SU-DHL-6 (cell line): ENCODE results near the gene CTSH.

Experiments used
- H2AFZ ChIP-seq: fragments of 200-600 bp; sonication (generic); 2 replicates; pipeline ENCODE4 v1.6.1; 2014; ENCODE audit warnings: low read depth, mild to moderate bottlenecking, moderate library complexity, mixed read lengths, antibody characterized with exemption, low read length; ENCODE audit not compliant: severe bottlenecking
- H3F3A ChIP-seq: fragments of 200-600 bp; shearing (Covaris generic); 2 replicates; pipeline ENCODE4 v1.6.0; 2016; ENCODE audit warnings: antibody characterized with exemption, mild to moderate bottlenecking; ENCODE audit not compliant: insufficient read depth
- H3K27ac ChIP-seq: fragments of 200-600 bp; sonication (generic); 2 replicates; pipeline ENCODE4 v1.5.1; 2016; ENCODE audit warnings: low read depth, mild to moderate bottlenecking, low read length, moderate library complexity, mixed read lengths
- H3K27me3 ChIP-seq: fragments of 200-600 bp; sonication (generic), shearing (Covaris generic); 2 replicates; pipeline ENCODE4 v1.6.0; 2014; ENCODE audit warnings: mild to moderate bottlenecking, low read length
- H3K36me3 ChIP-seq: fragments of 200-600 bp; sonication (generic); 2 replicates; pipeline ENCODE4 v1.6.1; 2014; ENCODE audit warnings: mild to moderate bottlenecking, low read length, mixed read lengths
- H3K4me2 ChIP-seq: fragments of 300-600, 200-600 bp; shearing (Covaris generic), sonication (generic); 2 replicates; pipeline ENCODE4 v1.6.0; 2014; ENCODE audit warnings: low read length, low read depth, mild to moderate bottlenecking; ENCODE audit not compliant: poor library complexity, severe bottlenecking
- H3K4me3 ChIP-seq: fragments of 200-600 bp; sonication (generic); 2 replicates; pipeline ENCODE4 v1.5.1; 2014; ENCODE audit warnings: antibody characterized with exemption, low read length, mild to moderate bottlenecking, mixed read lengths; ENCODE audit not compliant: insufficient read depth, poor library complexity, severe bottlenecking
- H3K79me2 ChIP-seq: fragments of 200-600 bp; sonication (generic); 2 replicates; pipeline ENCODE4 v1.6.1; 2014; ENCODE audit warnings: mild to moderate bottlenecking, low read length, moderate library complexity; ENCODE audit not compliant: insufficient read depth
- H3K9ac ChIP-seq: fragments of 200-600 bp; sonication (generic); 2 replicates; pipeline ENCODE4 v1.7.0; 2014; ENCODE audit warnings: mild to moderate bottlenecking, low read length
- H3K9me2 ChIP-seq: fragments of 200-600 bp; sonication (generic); replicated peaks from 2 replicates; pipeline ENCODE4 v1.6.1; 2014; ENCODE audit warnings: low read length; ENCODE audit not compliant: insufficient read depth
- H3K9me3 ChIP-seq: fragments of 200-600 bp; sonication (generic); 2 replicates; pipeline ENCODE4 v1.6.1; 2014; ENCODE audit warnings: low read length, mixed read lengths; ENCODE audit not compliant: insufficient read depth
- H4K20me1 ChIP-seq: fragments of 200-600 bp; sonication (generic); 2 replicates; pipeline ENCODE4 v1.6.1; 2014; ENCODE audit warnings: low read depth, mild to moderate bottlenecking, antibody characterized with exemption, low read length, moderate library complexity, mixed read lengths
- EZH2phosphoT487 ChIP-seq: fragments of 200-600 bp; sonication (generic), shearing (Covaris generic); conservative IDR thresholded peaks from 2 replicates; pipeline ENCODE4 v1.6.1; 2018; ENCODE audit warnings: mild to moderate bottlenecking, antibody characterized with exemption, low read length, moderate library complexity, mixed read lengths
- TF ChIP-seq, protein P1 (sequence below): fragments of 200-600 bp; sonication (generic); IDR thresholded peaks from one replicate; pipeline ENCODE4 v1.5.1; 2017; ENCODE audit warnings: antibody characterized with exemption, mild to moderate bottlenecking, low read length, moderate library complexity; ENCODE audit not compliant: insufficient read depth, poor library complexity, severe bottlenecking

CTSH gene

DNA sequence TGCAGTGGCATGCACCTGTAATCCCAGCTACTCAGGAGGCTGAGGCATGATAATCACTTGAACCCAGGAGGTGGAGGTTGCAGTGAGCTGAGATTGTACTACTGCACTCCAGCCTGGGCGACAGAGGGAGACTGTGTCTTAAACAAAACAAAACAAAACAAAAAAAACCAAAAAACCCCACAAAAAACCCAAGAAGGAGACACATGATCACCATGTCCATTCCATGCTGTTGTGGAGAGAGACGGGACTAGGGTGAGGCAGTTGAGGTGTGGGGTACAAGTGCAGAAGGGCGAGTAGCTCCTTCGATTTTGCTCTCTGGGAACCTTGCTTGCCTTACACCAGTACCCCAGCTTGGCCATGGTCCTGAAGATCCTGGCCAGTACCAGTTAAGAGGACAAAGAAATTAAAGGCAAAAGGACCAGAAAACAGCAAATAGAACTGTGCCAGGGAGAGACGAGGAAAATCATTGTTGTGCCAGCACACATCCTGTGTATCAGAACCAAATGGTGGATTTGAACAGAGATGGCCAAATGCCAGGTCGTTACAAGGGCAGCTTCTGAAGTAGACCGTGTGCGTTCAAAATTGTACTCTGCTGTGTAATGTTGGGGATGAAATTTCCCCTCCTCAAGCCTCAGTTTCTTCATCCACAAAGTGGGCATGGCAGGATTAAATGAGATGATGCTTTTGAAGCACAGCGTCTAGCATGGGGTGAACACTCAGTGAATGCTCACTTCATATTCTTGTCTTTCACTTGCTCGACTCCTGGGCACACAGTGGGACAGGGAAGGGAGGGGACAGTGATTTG lies 42.9 kb upstream of the CTSH start:
- Histone ChIP-seq H3K79me2 (no peaks in the 10 kb centered on the region), H3K27me3 (no peaks in the 10 kb centered on the region), H3K4me3 (no peak overlapping the region), H3K9me2 (no peaks in the 10 kb centered on the region), H3K36me3 (no peaks in the 10 kb centered on the region), H2AFZ (no peak overlapping the region), H3K27ac (no peak overlapping the region), H3K9me3 (no peaks in the 10 kb centered on the region), H3F3A (no peaks in the 10 kb centered on the region), H4K20me1 (no peaks in the 10 kb centered on the region), H3K4me2 (no peak overlapping the region), H3K9ac (no peak overlapping the region)
- TF ChIP-seq, protein P1, sequence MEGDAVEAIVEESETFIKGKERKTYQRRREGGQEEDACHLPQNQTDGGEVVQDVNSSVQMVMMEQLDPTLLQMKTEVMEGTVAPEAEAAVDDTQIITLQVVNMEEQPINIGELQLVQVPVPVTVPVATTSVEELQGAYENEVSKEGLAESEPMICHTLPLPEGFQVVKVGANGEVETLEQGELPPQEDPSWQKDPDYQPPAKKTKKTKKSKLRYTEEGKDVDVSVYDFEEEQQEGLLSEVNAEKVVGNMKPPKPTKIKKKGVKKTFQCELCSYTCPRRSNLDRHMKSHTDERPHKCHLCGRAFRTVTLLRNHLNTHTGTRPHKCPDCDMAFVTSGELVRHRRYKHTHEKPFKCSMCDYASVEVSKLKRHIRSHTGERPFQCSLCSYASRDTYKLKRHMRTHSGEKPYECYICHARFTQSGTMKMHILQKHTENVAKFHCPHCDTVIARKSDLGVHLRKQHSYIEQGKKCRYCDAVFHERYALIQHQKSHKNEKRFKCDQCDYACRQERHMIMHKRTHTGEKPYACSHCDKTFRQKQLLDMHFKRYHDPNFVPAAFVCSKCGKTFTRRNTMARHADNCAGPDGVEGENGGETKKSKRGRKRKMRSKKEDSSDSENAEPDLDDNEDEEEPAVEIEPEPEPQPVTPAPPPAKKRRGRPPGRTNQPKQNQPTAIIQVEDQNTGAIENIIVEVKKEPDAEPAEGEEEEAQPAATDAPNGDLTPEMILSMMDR, result no peak
- no peak for TF ChIP-seq EZH2phosphoT487

DNA sequence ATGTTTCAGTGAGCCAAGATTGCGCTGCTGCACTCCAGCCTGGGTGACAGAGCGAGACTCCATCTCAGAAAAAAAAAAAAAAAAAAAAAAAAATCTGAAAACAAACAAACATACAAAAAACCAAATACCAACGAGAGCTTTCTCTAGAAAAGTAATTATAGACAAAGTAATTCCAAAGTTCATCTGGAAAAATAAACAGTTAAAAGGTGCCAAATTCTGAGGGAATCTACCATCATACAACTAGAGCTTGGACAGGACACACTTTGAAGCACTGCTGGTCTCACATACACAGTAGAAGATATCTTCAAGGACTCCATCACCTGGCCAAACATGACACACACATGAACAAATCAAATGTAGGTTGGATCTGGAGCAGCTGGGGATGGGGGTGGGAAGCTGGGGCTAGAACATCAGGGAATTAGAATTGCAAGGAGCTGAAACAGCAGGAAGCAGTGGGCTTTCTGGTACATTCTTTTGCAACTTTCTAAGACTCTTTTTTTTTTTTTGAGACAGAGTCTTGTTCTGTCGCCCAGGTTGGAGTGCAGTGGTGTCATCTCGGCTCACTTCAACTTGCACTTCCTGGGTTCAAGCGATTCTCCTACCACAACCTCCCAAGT lies 41.1 kb upstream of the CTSH start:
- no peak overlapping the region for H2AFZ ChIP-seq
- no peak for TF ChIP-seq EZH2phosphoT487
- TF ChIP-seq, protein P1, result no peak

DNA sequence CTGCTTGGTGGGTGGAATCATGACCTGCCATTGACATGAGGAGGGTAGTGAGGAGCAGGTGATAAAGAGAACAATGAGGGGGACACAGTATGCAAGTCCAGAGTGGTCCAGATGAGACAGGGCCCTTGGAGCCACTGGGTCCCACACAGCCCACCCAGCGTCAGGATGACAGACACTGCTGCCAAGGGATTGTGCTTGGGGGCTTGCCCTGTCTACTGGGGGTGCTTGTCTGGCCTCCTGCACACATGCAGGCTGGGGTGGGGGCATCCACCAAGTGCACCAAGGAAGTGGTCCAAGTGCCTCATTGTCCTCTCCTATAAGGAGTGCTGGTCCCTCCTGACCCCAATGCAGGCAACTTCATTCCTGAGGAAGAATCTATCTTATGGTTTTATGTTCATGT lies 39.2 kb upstream of the CTSH start:
- no peak for TF ChIP-seq EZH2phosphoT487
- TF ChIP-seq, protein P1, result no peak

More for the DNA sequence above, 41.1 kb upstream of the CTSH start:
- Histone ChIP-seq H3K4me3 (no peak overlapping the region), H3F3A (no peaks in the 10 kb centered on the region), H3K9me3 (no peaks in the 10 kb centered on the region), H3K9ac (no peak overlapping the region), H3K27me3 (no peaks in the 10 kb centered on the region), H3K36me3 (no peaks in the 10 kb centered on the region), H3K27ac (no peak overlapping the region), H3K4me2 (no peak overlapping the region), H3K9me2 (no peaks in the 10 kb centered on the region), H4K20me1 (no peaks in the 10 kb centered on the region), H3K79me2 (no peaks in the 10 kb centered on the region)

More for the DNA sequence above, 39.2 kb upstream of the CTSH start:
- Histone ChIP-seq H3K4me3 (no peak overlapping the region), H3K4me2 (no peak overlapping the region), H4K20me1 (no peaks in the 10 kb centered on the region), H3K36me3 (no peaks in the 10 kb centered on the region), H3K27me3 (no peaks in the 10 kb centered on the region), H3K79me2 (no peaks in the 10 kb centered on the region), H3F3A (no peaks in the 10 kb centered on the region), H3K27ac (no peak overlapping the region), H3K9me3 (no peaks in the 10 kb centered on the region), H3K9ac (no peak overlapping the region), H3K9me2 (no peaks in the 10 kb centered on the region), H2AFZ (no peak overlapping the region)
